HG02798 (cell line): ENCODE results near the gene SRBD1.

ENCODE experiments used
- ATAC-seq: cut with Tn5 transposase; IDR thresholded peaks from one replicate; pipeline ENCODE4 v1.9.1; 2021; ENCODE audit warnings: mild to moderate bottlenecking; ENCODE audit not compliant: unreplicated experiment, poor library complexity

The SRBD1 gene

DNA sequence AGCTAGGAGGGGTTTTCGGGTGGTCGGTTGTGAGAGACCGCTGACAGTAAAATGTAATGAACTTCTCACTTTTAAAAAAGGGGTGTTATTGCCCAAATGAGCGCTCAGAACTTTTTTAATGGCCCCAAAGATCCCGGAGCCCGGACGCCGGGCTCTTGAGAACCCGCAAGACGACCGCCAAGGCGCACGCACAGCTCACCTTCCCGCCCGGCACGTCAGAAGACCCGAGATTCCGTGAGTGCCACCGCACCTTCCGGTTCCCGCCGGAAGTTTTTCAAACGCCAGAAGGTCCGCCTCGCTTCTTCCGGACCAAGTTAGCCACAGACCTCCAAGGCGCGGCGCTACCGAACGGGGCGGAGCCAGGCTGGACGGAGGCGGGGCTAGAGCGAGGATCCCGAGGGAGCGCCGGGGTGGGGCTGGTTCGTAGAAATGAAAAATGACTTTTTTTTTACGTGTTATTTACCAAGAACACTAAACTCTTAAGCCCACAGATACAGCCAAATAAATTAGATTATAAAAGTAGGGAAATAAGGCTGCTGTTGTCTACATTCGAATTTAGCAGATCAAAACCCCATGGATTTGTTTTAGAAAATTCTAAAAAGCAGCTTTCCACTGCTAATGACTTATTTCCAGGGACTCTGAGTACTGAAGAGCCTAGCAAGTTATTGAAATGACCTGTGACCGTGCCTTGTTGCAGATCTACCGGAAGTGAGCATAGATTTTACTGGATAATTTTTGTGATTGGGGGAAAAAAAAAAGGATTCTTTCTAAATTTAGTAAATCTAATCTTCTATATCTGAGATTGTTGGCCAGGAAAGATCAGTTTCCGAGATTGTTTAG is at the start of gene SRBD1:
TSS of gene SRBD1 (minus strand) at position 248 of the 840 bp plus-strand sequence. CDS start 5,826 bp downstream, outside the sequence.
- ATAC-seq, result peak; percentile 97

DNA sequence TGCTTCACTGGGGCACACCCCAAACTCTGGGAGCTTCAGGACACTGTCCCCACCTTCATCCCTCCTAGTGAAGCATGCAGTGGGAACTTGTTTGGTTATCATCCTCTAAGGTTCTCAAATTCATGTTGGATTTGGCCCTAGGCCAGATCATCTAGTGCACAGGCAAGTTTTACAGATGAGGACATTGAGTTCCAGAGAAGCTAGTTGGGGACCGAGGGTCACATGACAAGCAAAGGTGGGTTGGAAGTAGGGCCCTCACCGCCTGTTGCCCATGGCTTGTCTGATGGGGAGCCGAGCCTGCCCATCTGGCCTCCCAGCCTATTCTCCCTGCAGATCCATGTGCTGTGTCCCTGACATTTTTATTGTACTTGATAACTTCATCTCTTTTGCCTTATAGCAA is 43.2 kb upstream of the SRBD1 start:
- no peak for ATAC-seq

DNA sequence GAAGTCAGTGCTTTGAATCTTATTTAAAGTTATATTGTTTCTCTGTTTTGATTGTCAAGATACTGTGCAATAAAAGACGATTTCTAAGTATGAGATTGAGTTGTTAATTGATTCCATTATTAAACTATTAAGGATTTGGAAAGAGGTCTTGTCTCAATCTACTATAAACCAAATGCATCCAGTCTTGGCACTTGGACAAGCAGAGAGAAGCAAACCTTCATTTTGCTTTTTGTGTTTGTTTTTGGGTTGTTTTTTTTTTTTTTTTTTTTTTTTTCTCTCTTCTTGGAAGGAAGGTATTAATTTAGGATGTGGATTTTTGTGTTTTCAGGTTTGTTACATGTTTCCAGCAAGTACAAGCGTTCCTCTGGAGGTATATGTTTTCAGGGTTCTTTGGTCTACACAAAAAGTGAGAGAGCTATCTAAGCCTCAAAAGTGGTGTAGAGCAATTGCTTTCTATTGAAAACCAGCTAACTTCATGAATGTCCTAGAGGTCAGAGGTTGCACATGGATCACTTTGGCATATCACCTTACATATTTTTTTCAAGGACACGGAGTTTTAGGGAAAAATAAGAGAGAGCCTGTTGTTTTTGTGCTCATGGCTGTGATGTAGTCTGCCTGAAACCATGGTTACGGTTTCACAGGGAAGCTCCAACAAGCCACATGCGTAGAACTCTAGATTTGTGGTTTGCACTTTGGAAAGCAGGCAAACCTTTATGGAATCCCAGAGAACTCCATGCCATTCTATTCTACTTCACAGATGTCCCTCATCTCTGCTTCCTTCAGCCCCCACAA is 42.3 kb upstream of the SRBD1 start:
- no peak for ATAC-seq

GRCh38 chr2:45652090-45653031 is 41.3 kb upstream of the SRBD1 start:
- ATAC-seq, result no peak

DNA sequence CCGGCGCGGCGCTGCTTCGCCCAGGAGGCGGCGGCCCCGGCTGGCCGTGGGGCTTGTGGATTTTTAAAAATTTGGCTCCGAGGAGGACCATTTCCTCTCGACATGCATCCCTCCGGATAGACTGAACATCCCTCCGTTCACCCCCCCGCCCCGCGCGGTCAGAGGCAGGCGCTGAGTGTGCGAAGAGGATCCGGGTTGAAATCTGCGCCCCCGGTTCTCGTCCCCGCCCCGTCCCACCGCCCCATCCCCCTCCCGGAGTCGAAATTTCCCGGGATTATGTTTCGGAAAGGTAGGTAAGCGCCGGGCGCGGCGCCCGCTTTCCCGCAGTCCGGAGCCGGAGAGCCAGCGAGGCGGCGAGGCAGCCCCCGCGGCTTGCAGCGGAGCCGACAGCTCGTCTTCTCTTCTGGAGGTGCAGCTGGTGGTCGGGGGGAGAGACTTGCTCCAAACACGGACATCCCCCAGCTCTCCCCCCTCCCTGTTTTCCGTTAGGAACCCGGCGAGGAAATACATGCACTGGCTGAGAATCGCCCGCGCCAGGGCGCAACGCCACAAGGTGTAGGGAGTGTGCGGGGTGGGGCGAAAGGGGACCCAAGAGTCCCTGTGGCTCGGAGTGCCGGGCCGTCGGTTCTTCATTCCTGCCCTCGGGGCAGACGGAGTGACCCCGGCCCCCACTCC is 40.5 kb upstream of the SRBD1 start, which contains the start of gene PRKCE:
TSS of gene PRKCE (plus strand) at position 261 of the 675 bp plus-strand sequence.
- peak; percentile 22 for ATAC-seq

GRCh38 chr2:45650851-45651414 is 39.9 kb upstream of the SRBD1 start:
- ATAC-seq, result peak; percentile 85

DNA sequence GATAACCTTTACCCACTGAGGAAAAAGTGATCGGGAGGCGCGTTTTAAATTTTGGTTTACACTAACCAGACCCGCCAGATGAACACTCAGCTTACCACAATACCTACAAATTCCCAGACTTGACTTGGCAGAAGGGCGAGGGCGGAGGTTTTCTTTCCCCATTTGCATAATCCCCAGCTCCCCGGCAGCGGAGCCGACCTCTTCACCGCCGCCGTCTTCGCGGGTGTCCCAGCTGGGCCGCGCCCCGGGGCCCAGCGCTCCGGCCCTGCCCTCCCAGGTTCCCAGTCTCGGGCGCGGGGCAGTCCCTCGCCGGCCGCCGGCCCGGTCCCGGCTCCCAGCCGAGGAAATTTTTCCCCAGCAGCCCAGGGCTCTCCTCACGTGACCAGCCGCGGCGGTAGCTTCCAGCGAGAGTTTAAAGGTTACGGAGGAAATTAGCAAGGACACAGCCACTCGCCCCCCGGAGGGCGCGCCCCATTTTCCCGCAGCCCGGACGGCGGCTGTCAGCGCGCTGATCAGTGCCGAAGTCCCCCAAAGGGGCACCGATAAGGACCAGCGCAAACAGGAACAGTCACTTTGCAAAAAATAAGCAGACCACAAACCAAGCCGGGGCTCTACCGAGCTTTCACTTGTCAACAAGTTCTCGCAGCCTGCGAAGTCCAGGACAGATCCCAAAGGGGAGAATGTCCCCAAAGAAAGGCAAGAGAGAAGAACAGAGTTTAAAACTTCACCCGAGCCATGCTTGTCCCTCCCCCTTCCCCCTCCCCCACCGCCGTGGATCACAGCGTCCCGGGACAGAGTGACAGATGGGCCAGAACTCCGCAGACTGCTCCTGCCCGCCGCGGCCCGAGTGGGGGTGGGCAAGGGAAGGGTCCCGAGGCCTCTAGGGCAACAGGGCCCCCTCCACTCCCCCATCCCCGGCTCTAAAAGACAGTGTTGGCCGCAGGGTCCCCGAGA is 39.1 kb upstream of the SRBD1 start:
- ATAC-seq, result peak; percentile 35

- ATAC-seq, result no peak
Observed at GRCh38 chr2:45649462-45649857, 38.4 kb upstream of the SRBD1 start.

GRCh38 chr2:45648636-45649035 is 37.6 kb upstream of the SRBD1 start:
- ATAC-seq, result no peak

DNA sequence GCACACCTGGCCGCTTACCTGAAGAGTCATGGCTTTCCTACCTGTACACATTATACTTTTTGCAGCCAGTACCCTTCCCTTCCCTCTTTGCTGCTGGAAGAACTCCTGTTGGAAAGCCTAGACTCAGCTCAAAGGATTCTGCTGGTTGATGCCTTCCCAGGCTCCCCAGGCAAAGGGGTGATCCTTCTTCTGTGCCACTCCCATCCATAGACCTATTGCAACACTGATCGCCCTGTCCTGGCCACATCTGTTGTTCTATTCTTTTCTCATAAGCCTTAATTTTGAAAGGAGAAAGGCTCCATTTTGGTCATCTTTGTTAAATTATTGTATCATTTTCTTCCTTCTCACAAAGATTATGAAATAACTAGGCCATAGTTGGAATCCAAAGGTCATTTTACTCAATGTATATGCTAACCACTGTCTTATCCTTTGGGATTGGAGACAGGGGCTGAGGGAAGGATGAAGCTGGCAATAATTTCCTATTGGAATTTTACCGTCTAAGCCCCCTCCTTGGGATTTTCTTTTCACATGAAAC is 37.0 kb upstream of the SRBD1 start:
- no peak for ATAC-seq

GRCh38 chr2:45647356-45647755 is 36.3 kb upstream of the SRBD1 start:
- ATAC-seq, result no peak

GRCh38 chr2:45646289-45646688 is 35.2 kb upstream of the SRBD1 start:
- no peak for ATAC-seq

- ATAC-seq, result peak; percentile 93
Observed at GRCh38 chr2:45643543-45644542, 32.8 kb upstream of the SRBD1 start.

GRCh38 chr2:45643095-45643494 is 32.0 kb upstream of the SRBD1 start:
- ATAC-seq, result peak; percentile 14

DNA sequence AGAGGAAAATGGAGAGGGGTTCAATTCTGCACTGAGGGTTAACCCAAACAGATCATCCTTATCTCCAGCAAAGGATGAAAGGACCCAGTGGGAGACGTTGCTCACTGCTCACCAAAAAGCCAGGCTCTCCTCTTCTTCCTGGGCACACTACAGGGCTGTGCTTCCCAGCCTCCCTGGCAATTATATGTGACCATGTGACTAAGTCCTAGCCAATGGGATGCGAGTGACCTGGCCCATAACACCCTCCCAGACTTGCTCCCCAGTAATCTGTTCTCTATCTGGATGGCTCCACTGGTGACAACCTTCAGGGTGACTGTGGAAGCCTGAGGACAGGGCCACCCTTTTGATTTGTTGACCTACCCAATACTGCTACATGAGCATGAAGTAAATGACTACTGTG is 29.5 kb upstream of the SRBD1 start:
- no peak for ATAC-seq

- peak; percentile 80 for ATAC-seq
Observed at GRCh38 chr2:45637440-45637839, 26.4 kb upstream of the SRBD1 start.

- no peak for ATAC-seq
Observed at GRCh38 chr2:45636008-45636407, 24.9 kb upstream of the SRBD1 start.
